Left renal cortex interstitium (tissue), 4 donors: ENCODE measurements around the gene LCORL. TPM values are rescaled to one million over a fixed set of nuclear protein-coding genes. Genes with fewer than 3 reads are reported as not detected.
"Not testable (repeated sequence)": the region's sequence is repeated elsewhere in the genome, so short reads cannot be mapped to it uniquely, and the experiment has no call there.

Experiments
- DNase-seq, 4 donors: peaks; one replicate each; pipeline ENCODE4 v3.0.0-alpha.2; 2013; ENCODE audit warnings: low read depth in 4 of 4, low spot score in 2 of 4, missing footprints in 1 of 4
- polyA plus RNA-seq, 4 donors: library from polyadenylated mRNA; unstranded; fragments of 120-200 nt; gene quantifications; one replicate each; pipeline ENCODE4 v1.2.1, GENCODE V29; 2013; ENCODE audit not compliant: insufficient read length in 4 of 4

Gene LCORL
- polyA plus RNA-seq, 4 donors: 24.3 to 30.7 (median 25.9) TPM

GRCh38 chr4:18020671-18021469 lies 685 bp downstream of the LCORL start:
- peak in 3 of 4 donors; percentile 51 to 75 (median 55) for DNase-seq

- DNase-seq: no peak
Measured at GRCh38 chr4:18020145-18020670, 1.3 kb downstream of the LCORL start.

- no peak for DNase-seq
Measured at GRCh38 chr4:18014269-18014668, 7.3 kb downstream of the LCORL start.

GRCh38 chr4:18012807-18013462 lies 8.6 kb downstream of the LCORL start:
- no peak for DNase-seq

- DNase-seq: no peak
Measured at GRCh38 chr4:18012134-18012806, 9.3 kb downstream of the LCORL start.

GRCh38 chr4:18007625-18008024 lies 13.9 kb downstream of the LCORL start:
- no peak for DNase-seq

- not testable (repeated sequence) for DNase-seq
Measured at GRCh38 chr4:18006432-18006831, 15.1 kb downstream of the LCORL start.

- DNase-seq: no peak
Measured at GRCh38 chr4:17997129-17997528, 24.4 kb downstream of the LCORL start.

GRCh38 chr4:17995165-17995564 lies 26.4 kb downstream of the LCORL start:
- DNase-seq: no peak

- no peak for DNase-seq
Measured at GRCh38 chr4:17985832-17986231, 35.7 kb downstream of the LCORL start.

GRCh38 chr4:17981063-17981462 lies 40.5 kb downstream of the LCORL start:
- DNase-seq: no peak

- DNase-seq: no peak
Measured at GRCh38 chr4:17968721-17969120, 52.8 kb downstream of the LCORL start.

- DNase-seq: no peak
Measured at GRCh38 chr4:17967078-17967477, 54.5 kb downstream of the LCORL start.

GRCh38 chr4:17966312-17966711 lies 55.2 kb downstream of the LCORL start:
- DNase-seq: no peak

- no peak for DNase-seq
Measured at GRCh38 chr4:17964576-17964975, 57.0 kb downstream of the LCORL start.

GRCh38 chr4:17962171-17962570 lies 59.4 kb downstream of the LCORL start:
- no peak for DNase-seq

- no peak for DNase-seq
Measured at GRCh38 chr4:17961249-17961648, 60.3 kb downstream of the LCORL start.

- no peak for DNase-seq
Measured at GRCh38 chr4:17958181-17958580, 63.4 kb downstream of the LCORL start.

GRCh38 chr4:17957688-17958087 lies 63.9 kb downstream of the LCORL start:
- no peak for DNase-seq

- no peak for DNase-seq
Measured at GRCh38 chr4:17956245-17956644, 65.3 kb downstream of the LCORL start.

- DNase-seq: no peak
Measured at GRCh38 chr4:17945303-17945702, 76.3 kb downstream of the LCORL start.
